ENCODE results near the gene ATG101. TPM values are rescaled to one million over a fixed set of nuclear protein-coding genes. Genes with fewer than 3 reads are reported as not detected.

Gene ATG101
- total RNA-seq, 4 donors from 2014 or later, result 28.3 to 42.1 (median 37.2) TPM

DNA sequence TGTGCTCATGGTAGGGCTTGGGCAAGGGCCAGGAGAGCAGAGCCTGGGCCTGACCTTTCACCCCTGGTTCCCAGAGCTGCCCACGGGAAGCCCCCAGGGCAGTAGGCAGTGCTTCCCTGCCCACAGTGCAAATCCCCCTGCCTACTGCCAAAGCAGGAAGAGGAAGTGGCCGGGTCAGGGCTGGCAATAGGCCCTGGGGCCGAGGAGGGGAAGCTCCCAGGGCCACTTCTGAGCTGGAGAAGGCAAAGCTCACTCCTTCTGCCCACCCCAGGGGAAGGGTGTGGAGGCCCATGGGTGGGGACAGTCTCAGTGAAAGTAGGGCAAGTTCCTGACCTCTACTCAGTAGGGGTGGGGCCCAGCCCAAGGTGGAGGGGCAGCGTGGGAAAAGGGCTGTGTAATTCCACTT is 24.0 kb upstream of the ATG101 start:
- intact Hi-C loops (cut with DNase I; ENCODE audit: low total_unique reads), result no loop called here
- TF ChIP-seq, protein P1, sequence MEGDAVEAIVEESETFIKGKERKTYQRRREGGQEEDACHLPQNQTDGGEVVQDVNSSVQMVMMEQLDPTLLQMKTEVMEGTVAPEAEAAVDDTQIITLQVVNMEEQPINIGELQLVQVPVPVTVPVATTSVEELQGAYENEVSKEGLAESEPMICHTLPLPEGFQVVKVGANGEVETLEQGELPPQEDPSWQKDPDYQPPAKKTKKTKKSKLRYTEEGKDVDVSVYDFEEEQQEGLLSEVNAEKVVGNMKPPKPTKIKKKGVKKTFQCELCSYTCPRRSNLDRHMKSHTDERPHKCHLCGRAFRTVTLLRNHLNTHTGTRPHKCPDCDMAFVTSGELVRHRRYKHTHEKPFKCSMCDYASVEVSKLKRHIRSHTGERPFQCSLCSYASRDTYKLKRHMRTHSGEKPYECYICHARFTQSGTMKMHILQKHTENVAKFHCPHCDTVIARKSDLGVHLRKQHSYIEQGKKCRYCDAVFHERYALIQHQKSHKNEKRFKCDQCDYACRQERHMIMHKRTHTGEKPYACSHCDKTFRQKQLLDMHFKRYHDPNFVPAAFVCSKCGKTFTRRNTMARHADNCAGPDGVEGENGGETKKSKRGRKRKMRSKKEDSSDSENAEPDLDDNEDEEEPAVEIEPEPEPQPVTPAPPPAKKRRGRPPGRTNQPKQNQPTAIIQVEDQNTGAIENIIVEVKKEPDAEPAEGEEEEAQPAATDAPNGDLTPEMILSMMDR (IDR thresholded peaks at IDR 0.05), result no peak
- peak in 1 of 2 donors; percentile 2 for TF ChIP-seq POLR2A (IDR thresholded peaks at IDR 0.05)
- no peaks in the 10 kb centered on the region for H3K27me3 ChIP-seq
- peak in 1 of 2 donors; percentile 36 for DNase-seq
- no peaks in the 10 kb centered on the region for H3K36me3 ChIP-seq
- peak overlapping the region; percentile 95 to 99 for H3K27ac ChIP-seq
- H3K4me1 ChIP-seq, result peaks cover 15 to 20% of the 10 kb centered on the region in 2 donors
- H3K9me3 ChIP-seq, result no peaks in the 10 kb centered on the region
- H3K4me3 ChIP-seq, result no peak overlapping the region

DNA sequence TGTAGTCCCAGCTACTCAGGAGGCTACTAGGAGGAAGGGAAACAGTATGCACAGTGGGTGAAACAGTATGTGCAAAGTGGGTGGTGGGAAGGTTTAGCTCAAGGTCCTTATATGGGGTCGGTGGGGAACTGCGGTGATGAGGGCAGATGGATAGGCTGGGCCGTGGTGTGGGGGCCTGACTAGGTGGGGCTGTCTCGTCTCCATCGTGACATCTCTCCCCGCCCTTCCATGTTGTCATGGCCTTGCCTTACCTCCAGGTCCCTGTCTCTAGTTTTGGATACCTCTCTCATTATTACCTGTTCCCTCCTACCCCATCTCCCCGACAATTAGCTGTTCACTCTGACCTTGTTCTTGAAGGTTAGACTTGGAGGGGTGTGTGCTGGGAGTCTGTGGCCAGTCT is 22.9 kb upstream of the ATG101 start:
- Histone ChIP-seq H3K4me1 (peaks cover 15 to 20% of the 10 kb centered on the region in 2 donors), H3K27ac (peak overlapping the region; percentile 95 to 99), H3K27me3 (no peaks in the 10 kb centered on the region), H3K36me3 (no peaks in the 10 kb centered on the region), H3K4me3 (no peak overlapping the region), H3K9me3 (no peaks in the 10 kb centered on the region)
- no peak for TF ChIP-seq POLR2A (IDR thresholded peaks at IDR 0.05)
- TF ChIP-seq, protein P1 (IDR thresholded peaks at IDR 0.05), result no peak
- no peak for DNase-seq
- intact Hi-C loops (cut with DNase I; ENCODE audit: low total_unique reads), result no loop called here

DNA sequence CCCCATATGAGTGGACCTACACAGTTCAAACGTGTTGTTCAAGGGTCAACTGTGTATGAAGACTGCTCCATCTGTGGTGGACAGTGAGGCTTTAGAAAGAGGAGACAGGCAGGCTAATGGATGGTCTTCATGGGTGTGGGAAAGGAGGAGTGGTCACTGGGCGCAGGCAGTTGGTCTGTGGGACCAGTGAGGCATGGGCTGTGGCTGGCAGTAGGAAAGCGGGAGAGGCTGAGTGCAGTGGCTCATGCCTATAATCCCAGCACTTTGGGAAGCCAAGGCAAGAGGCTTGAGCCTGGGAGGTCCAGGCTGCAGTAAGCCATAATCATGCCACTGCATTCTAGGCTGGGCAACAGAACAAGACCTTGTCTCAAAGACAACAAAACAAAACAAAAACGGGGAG is 20.5 kb upstream of the ATG101 start:
- Histone ChIP-seq H3K27me3 (no peaks in the 10 kb centered on the region), H3K9me3 (no peaks in the 10 kb centered on the region), H3K36me3 (no peaks in the 10 kb centered on the region), H3K4me3 (no peak overlapping the region), H3K27ac (peak overlapping the region in 1 of 2 donors; percentile 98), H3K4me1 (peaks cover 15 to 20% of the 10 kb centered on the region in 2 donors)
- no peak for DNase-seq
- TF ChIP-seq, protein P1 (IDR thresholded peaks at IDR 0.05), result no peak
- no peak for TF ChIP-seq POLR2A (IDR thresholded peaks at IDR 0.05)
- intact Hi-C loops (cut with DNase I; ENCODE audit: low total_unique reads), result no loop called here

GRCh38 chr12:52049688-52050087 is 20.1 kb upstream of the ATG101 start:
- Histone ChIP-seq H3K36me3 (no peaks in the 10 kb centered on the region), H3K4me1 (peaks cover 12 to 20% of the 10 kb centered on the region in 2 donors), H3K4me3 (no peak overlapping the region), H3K9me3 (no peaks in the 10 kb centered on the region), H3K27me3 (no peaks in the 10 kb centered on the region), H3K27ac (peak overlapping the region; percentile 98 to 99)
- DNase-seq, result no peak
- intact Hi-C loops (cut with DNase I; ENCODE audit: low total_unique reads), result no loop called here
- TF ChIP-seq, protein P1 (IDR thresholded peaks at IDR 0.05), result no peak
- TF ChIP-seq POLR2A (IDR thresholded peaks at IDR 0.05), result no peak

GRCh38 chr12:52050116-52050757 is 19.5 kb upstream of the ATG101 start:
- DNase-seq, result peak in 1 of 2 donors; percentile 73
- Histone ChIP-seq H3K9me3 (no peaks in the 10 kb centered on the region), H3K27ac (peak overlapping the region; percentile 98 to 99), H3K36me3 (no peaks in the 10 kb centered on the region), H3K4me1 (peaks cover 7 to 14% of the 10 kb centered on the region in 2 donors), H3K27me3 (no peaks in the 10 kb centered on the region), H3K4me3 (peak overlapping the region; percentile 48 to 73)
- TF ChIP-seq, protein P1 (IDR thresholded peaks at IDR 0.05), result no peak
- no peak for TF ChIP-seq POLR2A (IDR thresholded peaks at IDR 0.05)
- intact Hi-C loops (cut with DNase I; ENCODE audit: low total_unique reads), result no loop called here

Measured in uterus (tissue), 4 donors.